HG02642 (cell line): ENCODE measurements around the gene AUTS2.

ENCODE experiments used
- ATAC-seq: cut with Tn5 transposase; IDR thresholded peaks from one replicate; pipeline ENCODE4 v1.9.1; 2021; ENCODE audit warnings: mild to moderate bottlenecking; ENCODE audit not compliant: unreplicated experiment, poor library complexity

AUTS2 gene

GRCh38 chr7:70069977-70070376 is 471.7 kb downstream of the AUTS2 start:
- ATAC-seq, result no peak

GRCh38 chr7:70071766-70072165 is 473.5 kb downstream of the AUTS2 start:
- no peak for ATAC-seq

GRCh38 chr7:70072220-70072619 is 473.9 kb downstream of the AUTS2 start:
- no peak for ATAC-seq

GRCh38 chr7:70076325-70076724 is 478.1 kb downstream of the AUTS2 start:
- no peak for ATAC-seq

- no peak for ATAC-seq
These were observed 483.9 kb downstream of the AUTS2 start for GRCh38 chr7:70082099-70082611.

GRCh38 chr7:70091362-70091761 is 493.1 kb downstream of the AUTS2 start:
- no peak for ATAC-seq

- ATAC-seq, result no peak
These were observed 494.3 kb downstream of the AUTS2 start for GRCh38 chr7:70092314-70093204.

GRCh38 chr7:70093205-70093904 is 495.1 kb downstream of the AUTS2 start:
- ATAC-seq, result no peak

GRCh38 chr7:70094831-70095230 is 496.6 kb downstream of the AUTS2 start:
- ATAC-seq, result no peak

GRCh38 chr7:70097645-70098044 is 499.4 kb downstream of the AUTS2 start:
- no peak for ATAC-seq

- no peak for ATAC-seq
These were observed 499.9 kb downstream of the AUTS2 start for GRCh38 chr7:70098133-70098561.

- ATAC-seq, result no peak
These were observed 500.8 kb downstream of the AUTS2 start for GRCh38 chr7:70098905-70099672.

GRCh38 chr7:70104243-70104642 is 506.0 kb downstream of the AUTS2 start:
- no peak for ATAC-seq

GRCh38 chr7:70113078-70113477 is 514.8 kb downstream of the AUTS2 start:
- ATAC-seq, result no peak

GRCh38 chr7:70113536-70113935 is 515.3 kb downstream of the AUTS2 start:
- ATAC-seq, result no peak

- no peak for ATAC-seq
These were observed 516.5 kb downstream of the AUTS2 start for GRCh38 chr7:70114806-70115205.

- no peak for ATAC-seq
These were observed 518.0 kb downstream of the AUTS2 start for GRCh38 chr7:70116244-70116643.

- no peak for ATAC-seq
These were observed 518.6 kb downstream of the AUTS2 start for GRCh38 chr7:70116867-70117266.

- no peak for ATAC-seq
These were observed 522.6 kb downstream of the AUTS2 start for GRCh38 chr7:70120851-70121250.

- ATAC-seq, result no peak
These were observed 533.5 kb downstream of the AUTS2 start for GRCh38 chr7:70131817-70132216.
